NCI-H1694 treated with DMSO at 0.1 percent for 48 hours (cell line): ENCODE results near the gene CSTB.

ENCODE experiments used
- DNase-seq: peaks from one replicate; lab custom pipeline; 2025; lab: John Stamatoyannopoulos, UW

Gene CSTB

DNA sequence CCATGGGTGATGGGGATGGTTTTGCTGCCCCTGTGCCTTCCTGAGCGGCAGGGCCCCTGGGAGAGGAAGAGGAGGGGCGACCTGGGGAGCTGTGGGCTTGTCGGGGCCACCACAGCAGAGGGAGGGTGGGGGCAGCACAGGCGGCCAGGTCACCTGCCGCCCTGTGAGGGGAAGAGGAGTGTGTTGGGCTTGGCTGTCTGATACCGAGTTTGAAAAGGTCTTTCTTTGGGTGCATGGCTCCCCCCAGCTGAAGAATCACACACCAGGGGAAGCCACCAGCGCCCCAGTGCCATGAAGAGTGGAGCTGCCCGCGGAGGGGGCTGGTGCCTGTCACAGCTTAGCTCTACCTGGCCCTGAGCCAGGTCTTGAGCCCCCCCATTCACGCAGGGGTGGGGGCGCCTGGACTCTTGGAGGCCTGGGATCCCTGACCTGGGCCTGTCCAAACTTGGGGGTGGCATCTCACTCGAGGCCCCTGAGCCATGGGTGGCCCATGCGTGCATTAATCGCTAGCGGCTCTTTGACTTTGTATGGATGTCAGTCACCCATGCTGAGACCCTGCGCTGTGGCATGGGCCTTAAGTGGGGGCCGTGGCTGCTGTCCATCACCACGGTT is 26.4 kb downstream of the CSTB start:
- no peak for DNase-seq

DNA sequence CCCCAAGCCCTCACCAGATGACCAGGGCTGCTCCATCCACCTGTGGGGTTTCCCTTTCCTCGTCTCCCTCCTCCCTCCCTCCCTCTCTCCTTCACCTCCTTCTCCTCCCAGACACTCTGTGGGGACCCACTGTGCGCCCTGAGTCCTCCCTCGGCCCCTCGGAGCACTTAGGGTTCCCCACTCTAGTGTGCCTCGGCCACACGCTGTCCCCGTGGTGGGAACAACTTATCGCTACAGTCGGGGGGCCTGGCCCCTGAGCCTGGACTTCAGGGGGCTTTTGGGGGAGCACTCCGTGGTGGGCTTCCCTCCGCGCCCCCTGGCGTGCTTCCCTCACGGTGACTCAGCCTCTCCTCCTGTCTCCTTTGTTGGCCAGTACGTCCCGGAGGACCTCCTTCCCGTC is 27.5 kb downstream of the CSTB start:
- DNase-seq, result no peak

DNA sequence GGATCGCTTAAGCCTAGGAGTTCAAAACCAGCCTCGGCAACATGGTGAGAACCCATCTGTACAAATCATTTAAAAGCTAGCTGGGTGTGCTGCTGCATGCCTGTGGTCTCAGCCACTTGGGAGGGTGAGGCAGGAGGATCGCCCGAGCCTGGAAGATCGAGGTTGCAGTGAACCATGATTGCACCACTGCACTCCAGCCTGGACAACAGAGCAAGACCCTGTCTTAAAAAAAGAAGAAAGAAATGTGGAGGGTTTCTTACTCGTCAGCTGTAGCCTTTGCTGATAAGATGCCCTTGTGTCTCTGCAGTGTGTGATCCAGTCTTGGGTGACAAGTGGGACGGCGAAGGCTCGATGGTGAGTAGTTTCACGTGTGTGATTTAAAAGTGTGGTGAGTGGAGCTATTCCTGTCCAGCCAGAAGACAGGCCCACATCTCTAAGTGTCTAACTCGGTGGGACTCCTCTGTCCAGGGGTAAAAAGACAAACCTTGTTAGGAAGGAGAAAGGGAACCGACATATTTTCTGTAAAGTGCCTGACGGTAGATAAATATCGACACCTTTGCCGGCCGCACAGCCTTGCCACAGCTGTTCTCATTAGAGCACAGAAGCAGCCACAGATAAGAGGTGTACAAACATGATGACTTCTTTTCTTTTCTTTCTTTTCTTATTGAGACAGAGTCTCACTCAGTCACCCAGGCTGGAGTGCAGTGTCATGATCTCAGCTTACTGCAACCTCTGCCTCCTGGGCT is 30.2 kb downstream of the CSTB start:
- DNase-seq, result no peak

DNA sequence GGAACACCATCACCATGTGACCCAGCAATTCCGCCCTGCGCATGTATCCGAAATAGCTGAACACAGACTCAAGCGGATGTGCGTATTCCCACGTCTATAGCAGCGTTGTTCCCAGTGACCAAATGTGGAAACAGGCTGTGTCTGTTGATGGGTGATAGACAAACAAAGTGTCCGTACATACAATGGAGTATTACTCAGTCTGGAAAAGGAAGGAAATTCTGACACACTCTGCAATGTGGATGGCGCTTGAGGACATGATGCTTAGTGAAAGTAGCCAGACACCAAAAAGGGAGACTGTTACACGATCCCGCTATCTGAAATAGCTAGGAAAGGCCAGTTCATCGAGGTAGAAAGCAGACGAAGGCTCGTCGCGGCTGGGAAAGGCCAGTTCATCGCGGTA is 31.4 kb downstream of the CSTB start:
- DNase-seq, result no peak

DNA sequence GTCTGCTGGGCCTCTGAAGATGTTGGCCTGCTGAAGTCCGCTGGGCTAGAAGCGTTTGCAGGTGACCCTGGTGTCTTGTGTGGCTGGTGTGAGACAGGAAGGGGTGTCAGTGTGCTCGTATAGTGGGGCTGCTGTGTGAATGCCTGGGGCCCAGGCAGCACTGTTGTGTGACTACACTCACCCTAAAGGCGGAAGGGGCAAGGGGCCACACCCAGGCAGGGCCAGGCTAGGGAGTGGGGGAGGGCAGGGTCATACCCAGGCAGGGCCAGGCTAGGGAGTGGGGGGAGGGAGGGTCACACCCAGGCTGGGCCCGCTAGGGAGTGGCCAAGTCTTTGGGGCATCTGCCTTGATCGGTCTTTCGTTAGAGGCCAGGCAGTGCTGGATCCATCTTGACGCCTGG is 32.2 kb downstream of the CSTB start:
- DNase-seq, result no peak

DNA sequence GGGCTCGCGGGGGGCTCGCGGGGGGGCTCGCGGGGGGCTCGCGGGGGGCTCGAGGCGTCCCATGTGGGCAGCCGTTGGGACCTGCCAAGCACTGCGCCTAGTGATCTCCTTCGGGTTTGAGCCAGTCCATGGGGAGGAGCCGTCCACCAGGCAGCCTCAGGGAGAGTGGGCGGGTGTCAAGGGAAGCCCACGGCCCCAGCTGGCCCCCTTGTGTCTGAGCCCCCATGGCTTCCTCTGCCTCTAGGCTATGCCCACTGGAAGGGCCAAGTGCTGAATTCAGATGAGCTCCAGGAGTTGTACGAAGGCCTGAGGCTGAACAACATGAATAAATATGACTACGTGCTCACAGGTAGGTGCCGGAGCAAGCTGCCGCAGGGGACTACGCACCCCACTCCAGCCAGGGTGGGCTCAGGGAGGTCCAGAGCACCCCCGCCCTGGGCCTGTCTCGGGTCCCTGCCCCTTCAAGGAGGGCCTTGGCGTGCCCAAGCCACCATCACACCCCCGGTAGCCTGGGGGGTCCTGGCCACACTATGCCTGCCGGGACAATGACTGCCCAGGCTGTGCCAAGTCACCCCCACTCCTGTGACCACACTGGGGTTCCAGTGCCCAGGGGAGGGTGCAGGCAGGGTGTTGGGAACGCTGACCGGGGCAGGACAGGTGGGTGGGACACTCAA is 34.5 kb downstream of the CSTB start:
- DNase-seq, result no peak

DNA sequence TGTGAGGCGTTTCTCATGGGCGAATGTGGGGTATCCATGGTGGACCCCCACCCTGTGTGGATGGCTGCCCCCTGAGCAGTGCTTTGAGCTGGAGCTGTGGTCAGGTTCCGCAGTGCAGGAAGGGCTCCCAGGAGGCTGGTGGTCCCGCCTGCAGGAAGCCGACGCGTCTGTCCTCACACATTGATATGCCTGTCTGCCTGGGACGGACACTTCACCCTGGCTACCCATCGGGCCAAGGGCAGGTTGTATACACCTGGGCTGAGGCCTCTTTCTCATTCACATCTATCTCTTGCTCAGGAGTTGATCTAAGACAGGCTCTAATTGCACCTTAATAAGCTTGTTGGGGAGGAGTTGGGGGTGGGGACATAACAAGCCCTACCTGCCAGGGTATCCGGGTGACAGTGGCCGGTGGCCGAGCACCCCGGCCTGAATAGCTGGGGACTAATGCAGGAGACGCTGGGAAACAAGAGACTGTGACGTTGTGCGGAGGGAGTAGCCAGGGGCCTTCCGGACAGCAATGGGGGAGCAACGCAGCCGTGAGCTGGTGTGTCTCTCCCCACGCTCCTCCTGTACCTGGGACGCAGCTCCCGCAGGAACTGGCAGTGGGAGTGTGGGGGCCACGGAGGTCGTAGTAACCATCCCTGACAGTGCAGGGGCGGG is 35.5 kb downstream of the CSTB start:
- no peak for DNase-seq

DNA sequence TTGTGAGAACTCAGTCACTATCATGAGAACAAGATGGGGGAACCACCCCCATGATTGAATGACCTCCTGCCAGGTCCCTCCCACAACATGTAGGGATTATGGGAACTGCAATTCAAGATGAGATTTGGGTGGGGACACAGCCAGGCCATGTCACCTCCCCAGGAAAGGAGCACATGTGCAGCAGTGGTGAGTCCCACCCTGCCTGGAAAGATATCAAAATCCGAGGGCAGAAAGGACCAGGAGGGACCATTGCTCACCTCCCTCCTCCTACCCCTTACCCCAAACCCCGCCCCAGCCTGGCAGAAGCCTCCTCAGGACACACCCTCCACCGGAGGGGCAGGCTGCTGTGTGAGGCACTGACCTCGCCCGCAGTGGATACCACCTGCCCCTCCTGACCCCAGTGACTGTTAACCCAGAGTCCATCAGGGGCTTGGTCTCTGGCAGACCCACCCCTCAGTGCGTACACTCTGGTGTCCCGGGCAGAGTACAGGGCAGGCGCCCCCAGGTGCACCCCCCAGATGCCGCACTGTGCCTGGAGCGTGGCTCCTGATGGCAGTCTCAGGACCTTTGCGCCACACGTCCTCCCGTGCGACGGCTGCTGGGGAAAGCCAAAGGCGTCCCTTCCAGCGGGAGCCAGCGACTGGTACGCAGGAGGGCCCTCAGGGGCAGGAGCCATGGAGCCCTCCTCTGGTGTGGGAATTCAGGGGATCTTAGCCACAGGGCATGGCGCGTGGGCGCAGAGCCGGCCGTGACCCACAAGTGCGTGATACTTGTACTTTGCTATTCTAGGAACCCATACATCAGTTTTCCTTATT is 36.3 kb downstream of the CSTB start:
- no peak for DNase-seq

DNA sequence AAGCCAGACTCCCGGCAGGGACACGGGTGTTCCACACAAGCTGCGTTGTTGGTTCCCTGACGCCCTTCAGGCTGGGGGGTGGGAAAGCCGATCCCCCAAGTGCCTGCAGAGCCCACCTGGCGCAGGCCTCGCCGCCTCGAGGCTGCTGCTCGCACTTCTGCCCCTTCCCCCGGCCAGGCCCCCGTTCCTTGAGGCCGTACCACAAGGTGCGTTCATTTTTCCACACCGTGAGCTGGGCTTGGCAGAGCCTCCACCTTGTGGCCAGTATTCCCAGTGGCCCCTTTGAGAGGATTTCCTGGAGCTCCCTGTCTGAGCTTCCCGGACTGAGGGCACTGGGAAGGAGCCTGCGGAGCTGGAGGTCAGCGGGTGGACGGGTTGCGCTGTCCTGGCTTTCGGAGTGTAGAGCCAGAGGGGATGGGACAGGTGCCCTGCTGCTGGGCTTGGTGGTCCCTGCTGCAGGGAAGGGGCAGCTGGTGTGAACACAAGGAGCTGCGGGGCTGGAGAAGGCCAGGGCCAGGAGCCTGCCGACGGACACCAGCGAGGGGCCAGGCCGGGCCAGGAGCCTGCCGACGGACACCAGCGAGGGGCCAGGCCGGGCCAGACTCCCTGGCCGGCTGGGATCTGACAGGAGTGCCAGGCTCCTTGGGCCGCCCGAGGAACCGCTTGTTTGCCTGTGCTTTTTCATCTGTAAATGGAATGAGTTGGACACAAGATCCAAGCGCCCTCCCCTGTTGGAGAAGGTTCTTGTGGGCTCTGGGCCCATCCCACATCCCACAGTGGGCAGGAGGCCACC is 38.8 kb downstream of the CSTB start:
- DNase-seq, result no peak

DNA sequence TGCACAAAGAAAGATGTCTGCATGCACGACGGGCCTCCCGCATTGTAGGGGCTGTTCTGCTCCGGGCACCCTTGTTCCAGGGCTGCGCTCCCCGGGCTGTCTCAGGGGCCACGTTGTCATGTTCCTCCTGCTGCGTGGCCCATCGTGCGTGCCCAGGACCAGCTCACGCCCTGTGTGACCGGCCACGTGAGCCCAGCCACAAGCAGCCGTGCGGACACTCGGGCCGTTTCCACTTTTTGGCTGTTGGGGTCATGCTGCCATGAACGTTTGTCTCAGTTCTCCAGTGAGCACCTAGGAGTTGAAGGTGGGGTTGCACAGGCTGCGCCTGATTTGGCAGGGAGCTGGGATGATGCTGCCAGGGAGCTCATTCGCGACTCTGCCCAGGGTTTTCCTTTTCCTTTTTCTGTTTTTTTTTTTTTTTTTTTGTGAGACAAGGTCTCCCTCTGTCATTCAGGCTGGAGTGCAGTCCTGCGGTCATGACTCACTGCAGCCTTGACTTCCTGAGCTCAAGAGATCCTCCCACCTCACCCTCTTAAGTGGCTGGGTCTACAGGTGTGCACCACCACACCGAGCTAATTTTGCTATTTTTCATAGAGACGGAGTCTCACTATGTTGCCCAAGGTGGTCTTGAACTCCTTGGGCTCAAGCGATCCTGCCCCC is 39.8 kb downstream of the CSTB start:
- no peak for DNase-seq

DNA sequence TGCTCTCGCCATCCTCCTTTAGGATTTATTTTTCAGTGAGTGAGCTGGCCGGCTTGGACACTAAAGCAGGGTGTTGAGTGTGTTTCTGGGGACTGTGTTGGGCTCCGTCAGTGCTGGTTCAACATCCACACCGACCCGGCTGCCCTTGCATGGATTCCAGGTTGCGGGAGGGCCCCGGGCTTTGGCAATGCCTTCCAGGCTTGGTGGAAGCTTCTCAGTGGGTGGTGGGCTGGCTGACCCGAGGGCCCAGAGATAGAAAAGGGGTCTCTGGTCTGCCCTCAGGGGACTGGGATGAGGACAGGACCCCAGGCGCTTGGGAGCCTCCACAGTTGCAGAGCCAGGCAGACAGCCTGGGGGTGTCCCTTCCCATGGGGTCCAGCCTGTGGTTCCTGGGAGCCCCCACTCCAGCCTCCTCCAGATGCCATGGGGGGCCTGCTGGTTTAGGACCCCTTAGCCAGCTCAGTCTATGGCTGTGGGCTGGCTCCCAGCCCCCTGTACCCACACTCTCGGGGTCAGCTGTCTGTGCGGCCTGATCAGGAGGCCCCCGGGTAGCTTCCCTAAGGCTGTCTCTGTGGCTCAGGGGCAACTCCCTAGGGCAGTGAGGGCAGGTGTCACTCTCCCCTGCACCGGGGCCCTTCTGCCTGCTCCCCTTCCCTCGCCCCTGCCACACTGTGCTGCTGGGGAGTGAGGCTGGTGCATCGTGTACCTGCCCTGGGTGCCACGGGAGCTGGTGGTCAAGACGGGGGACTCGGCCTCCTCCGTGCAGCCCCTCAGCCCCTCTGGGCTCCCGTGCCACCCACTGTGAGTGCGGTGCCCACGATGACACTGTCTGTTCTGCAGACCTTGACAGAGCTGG is 40.6 kb downstream of the CSTB start:
- no peak for DNase-seq

DNA sequence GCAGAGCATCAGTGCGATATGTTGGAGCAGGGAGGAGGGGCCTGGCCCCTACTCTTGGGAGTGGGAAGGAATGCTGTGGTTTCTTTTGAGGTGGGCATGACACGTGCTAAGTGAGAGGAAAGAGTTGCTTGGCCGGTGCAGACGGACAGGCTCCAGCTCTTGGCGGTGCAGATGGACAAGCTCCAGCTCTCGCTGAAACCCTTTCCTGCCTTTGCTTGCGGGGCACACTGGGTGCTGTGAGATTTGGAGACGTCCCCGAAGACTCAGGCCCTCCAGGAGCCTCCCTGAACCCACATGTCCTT is 41.2 kb downstream of the CSTB start:
- no peak for DNase-seq

DNA sequence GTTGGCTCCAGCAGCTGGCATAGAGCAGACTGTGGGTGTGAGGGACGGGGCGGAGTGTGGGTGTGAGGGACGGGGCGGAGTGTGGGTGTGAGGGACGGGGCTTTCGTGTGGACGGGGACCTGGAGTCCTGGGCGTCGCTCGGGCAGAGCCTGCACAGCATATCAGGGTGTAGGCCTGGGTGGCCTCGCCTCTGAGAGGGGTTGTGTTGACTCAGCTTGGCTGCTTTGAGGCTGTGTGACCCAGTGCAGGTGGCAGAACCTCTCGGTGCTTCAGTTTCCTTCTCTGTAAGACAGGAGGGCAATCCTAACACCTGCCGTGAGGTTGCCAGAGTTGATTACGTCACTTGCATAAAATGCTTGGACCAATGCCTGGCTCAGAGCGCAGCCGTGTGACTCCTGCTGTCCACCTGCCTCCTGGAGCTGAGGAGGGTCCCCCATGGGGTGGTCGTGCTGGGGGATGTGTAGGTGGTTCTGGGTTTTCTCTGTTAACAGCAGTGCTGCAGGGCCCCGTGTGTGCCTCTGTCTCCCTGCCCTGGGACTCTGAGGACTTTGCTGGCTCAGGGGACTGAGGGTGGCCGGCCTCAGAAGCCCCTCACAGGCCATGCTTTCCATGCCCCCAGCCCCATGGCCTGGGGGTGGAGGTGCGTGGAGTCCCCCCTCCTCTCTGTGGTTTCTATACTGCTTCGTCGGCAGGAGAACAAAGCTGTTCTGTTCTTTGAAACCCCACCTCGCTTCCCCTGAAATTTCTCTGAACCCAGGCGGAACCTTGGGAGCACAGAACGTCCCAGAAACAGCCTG is 41.8 kb downstream of the CSTB start:
- no peak for DNase-seq

DNA sequence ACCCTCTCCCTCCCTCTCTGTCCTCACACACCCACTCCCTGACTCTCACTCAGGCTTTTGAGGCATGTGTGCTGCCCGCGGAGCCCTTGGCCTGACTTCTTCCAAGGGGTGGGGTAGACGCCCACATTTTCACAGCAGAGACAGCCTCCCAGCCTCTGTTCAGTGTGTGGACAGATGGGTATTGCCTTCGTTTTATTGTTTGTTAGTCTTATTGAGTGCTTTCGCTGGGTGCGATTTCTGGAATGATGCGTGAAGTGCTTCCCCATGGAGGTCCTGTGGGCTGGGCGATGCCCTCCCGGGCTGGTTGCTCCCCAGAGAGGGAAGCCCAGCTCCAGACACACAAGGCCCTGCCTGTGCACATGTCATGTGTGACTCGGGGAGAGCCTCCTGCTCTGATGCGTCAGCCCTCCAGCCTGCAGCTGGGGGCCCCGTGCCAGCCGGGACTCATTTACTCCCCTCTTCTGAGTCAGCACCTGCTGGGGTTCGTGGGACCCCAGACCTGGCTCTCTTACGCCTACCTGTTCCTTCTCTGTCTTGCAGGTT is 42.5 kb downstream of the CSTB start:
- DNase-seq, result peak; percentile 52

DNA sequence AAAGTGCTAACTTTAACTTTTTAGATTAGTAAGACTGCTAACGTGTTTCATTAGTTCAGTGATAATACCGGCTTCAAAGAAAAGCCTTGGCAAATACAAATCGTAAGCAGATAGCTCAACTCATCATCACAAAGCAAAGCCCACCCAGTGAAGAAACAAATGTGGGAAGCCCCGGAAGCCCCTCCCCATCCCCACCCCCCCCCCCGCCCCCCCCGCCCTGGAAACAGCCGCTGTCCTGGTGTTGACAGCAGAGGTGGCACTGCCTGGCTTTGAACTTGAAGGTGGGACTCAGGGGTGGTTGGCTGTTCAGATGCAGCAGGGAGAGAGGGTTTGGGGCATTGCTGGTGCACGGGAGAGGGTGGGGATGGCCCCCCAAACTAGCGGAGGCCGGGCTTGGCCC is 43.0 kb downstream of the CSTB start:
- no peak for DNase-seq

DNA sequence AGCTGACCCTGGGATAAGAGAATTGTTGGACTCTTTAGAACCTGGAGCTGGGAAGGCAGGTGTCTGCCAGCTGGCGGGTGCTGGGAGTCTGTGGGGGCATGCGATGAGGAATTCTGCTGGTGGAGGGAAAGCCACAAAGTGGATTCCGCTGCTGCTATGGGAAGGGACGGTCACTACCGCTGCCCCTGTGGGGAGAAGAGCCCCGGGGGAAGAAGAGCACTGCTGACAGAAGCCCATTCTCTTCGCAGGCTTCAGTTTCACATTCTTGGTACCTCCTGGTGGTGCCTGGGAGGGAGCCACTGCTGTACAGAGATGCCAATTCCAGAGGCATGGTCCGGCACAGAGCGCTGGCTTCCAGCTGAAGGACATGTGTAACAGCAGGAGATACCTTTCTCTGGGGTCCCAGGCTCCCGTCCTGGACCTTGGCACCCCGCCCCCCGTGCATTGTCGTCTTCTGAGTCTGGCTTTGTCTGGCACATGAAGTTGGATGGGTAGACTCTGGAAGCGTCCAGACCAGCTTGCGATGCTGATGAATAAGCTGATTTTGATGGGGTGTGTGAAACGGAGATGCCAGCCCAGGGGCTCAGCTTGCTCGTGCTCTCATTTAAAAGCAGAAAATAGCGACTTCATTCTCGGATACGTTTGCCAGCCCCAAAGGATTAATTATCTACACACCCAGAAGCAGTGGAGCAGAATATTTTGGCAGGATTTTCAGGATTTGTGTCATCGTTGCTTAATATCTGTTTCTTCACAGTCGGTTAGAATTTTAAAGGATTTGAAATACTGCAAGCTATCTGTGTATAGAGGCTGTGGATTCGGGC is 44.0 kb downstream of the CSTB start:
- DNase-seq, result peak; percentile 92

DNA sequence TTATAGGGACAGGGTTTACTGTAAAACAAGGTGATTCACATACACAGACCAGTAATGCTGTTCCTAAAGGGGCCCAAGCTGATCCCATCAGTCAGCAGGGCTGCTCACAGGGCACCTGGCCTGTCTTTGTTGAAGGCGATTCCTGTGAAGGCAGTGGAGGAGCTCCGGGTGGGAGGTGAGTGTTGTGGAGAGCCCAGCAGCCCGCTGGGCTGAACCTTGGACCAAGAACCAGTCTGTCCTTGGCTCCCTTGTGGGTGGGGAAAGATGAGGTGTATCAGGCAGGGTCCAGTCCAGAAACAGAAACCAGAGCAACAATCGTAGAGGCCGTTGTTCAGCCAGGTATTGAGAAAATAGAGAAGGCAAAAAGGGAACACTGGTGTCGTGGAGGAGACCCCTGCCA is 44.6 kb downstream of the CSTB start:
- DNase-seq, result no peak
